ENCODE data around the gene QPCT.

DNA sequence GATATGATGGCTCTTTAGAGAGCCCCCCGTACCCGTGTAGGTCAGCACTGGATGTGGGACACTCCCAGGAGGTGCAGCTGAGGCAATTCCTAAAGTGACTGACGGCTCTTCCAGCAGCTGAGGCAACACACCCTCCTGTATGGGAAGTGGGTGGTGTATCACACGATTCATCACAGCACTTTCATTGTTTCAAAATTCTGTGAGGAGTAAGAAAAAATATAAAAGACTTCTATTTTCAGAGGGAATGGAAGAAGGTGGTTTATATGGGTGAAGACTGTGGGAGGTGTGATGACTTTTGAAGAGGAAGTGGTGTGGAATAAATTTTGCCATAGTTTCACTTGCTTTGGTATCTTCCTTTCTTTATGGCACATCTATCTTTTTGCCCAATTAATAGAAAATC is 22.3 kb downstream of the QPCT start:
- no peak for TF ChIP-seq EZH2 (IDR thresholded peaks at IDR 0.05; ENCODE audit: insufficient read depth, poor library complexity, severe bottlenecking)
- no peak for TF ChIP-seq EZH2phosphoT487 (IDR thresholded peaks at IDR 0.05; ENCODE audit: insufficient read depth, low read depth)

All from GM23248 (cell line).